Panc1 (cell line): ENCODE measurements around the gene WWOX. TPM values are rescaled to one million over a fixed set of nuclear protein-coding genes. Genes with fewer than 3 reads are reported as not detected.

ENCODE experiments used
- ATAC-seq: fragments of 200-7000 bp; cut with Tn5 transposase; 2 replicates; pipeline ENCODE4 v1.9.1; 2020; ENCODE audit warnings: mild to moderate bottlenecking, moderate library complexity
- BruUV-seq: library from RNA; stranded (reverse); fragments of 400-500 nt; replicated peaks from 2 replicates; lab custom pipeline; 2021; lab: Mats Ljungman, UMichigan
- CTCF ChIA-PET: fragments of 300-600 bp; sonication (Branson Sonifier 250); formaldehyde crosslinking; loops from one replicate; lab custom pipeline; 2022; ENCODE audit warnings: antibody characterized with exemption; lab: Charles Lee
- POLR2A ChIA-PET: fragments of 300-600 bp; sonication (Branson Sonifier 250); formaldehyde crosslinking; loops from one replicate; lab custom pipeline; 2022; ENCODE audit warnings: antibody characterized with exemption; lab: Charles Lee
- DNase-seq: peaks from one replicate; pipeline ENCODE4 v3.0.0-alpha.2; 2010; ENCODE audit warnings: low read depth, low spot score
- H3K27ac ChIP-seq: 2 replicates; pipeline ENCODE4 v1.5.1; 2011; ENCODE audit warnings: mild to moderate bottlenecking, low read length, inconsistent platforms
- H3K27me3 ChIP-seq: fragments of 200-500 bp; sonication (Bioruptor generic); 2 replicates; pipeline ENCODE4 v1.6.0; 2014; ENCODE audit warnings: low read length, inconsistent platforms; ENCODE audit not compliant: control insufficient read depth, insufficient read depth
- H3K36me3 ChIP-seq: fragments of 200-500 bp; sonication (Bioruptor generic); 2 replicates; pipeline ENCODE4 v1.5.1; 2014; ENCODE audit warnings: inconsistent platforms, mild to moderate bottlenecking, low read length, moderate library complexity; ENCODE audit not compliant: control insufficient read depth, insufficient read depth
- H3K4me1 ChIP-seq: 2 replicates; pipeline ENCODE4 v1.5.1; 2011; ENCODE audit warnings: inconsistent platforms, mild to moderate bottlenecking, low read length, moderate library complexity; ENCODE audit not compliant: control insufficient read depth, insufficient read depth
- H3K4me3 ChIP-seq, 2 experiments: 2 replicates each; pipeline ENCODE4 v1.5.1; 2011 to 2012; ENCODE audit warnings: low read depth in 2 of 2, low read length in 2 of 2, mild to moderate bottlenecking in 2 of 2, inconsistent platforms in 1 of 2, moderate library complexity in 1 of 2
- H3K9me3 ChIP-seq: fragments of 200-500 bp; sonication (Bioruptor generic); 2 replicates; pipeline ENCODE4 v1.5.1; 2014; ENCODE audit warnings: low read depth, mild to moderate bottlenecking, inconsistent platforms, low read length, moderate library complexity; ENCODE audit not compliant: control insufficient read depth, insufficient read depth
- POLR2AphosphoS5 ChIP-seq: IDR thresholded peaks from 2 replicates; pipeline ENCODE4 v1.6.1; 2012; ENCODE audit warnings: mild to moderate bottlenecking, low read depth, low read length, moderate library complexity
- SIN3A ChIP-seq: IDR thresholded peaks from 2 replicates; pipeline ENCODE4 v1.6.1; 2012; ENCODE audit warnings: low read depth, mild to moderate bottlenecking, low read length, moderate library complexity, borderline replicate concordance; ENCODE audit not compliant: insufficient read depth
- TCF7L2 ChIP-seq: IDR thresholded peaks from 2 replicates; pipeline ENCODE4 v1.6.1; 2011; ENCODE audit warnings: mild to moderate bottlenecking, low read depth, low read length, inconsistent platforms
- in situ Hi-C: cut with HindIII; loops from 2 replicates; pipeline ENCODE4 v1.10.0; 2016; ENCODE audit warnings: low sequenced_read_pairs, low pct_unique_long_range_greater_than_20kb
- intact Hi-C: fragments of 100-400 bp; cut with micrococcal nuclease; formaldehyde crosslinking; loops from one replicate; pipeline ENCODE4 v1.10.0; 2022; ENCODE audit not compliant: unreplicated experiment
- total RNA-seq: library from RNA; stranded (reverse); gene quantifications from one replicate; pipeline ENCODE4 v1.2.1, GENCODE V29; 2021; ENCODE audit not compliant: unreplicated experiment
- TF ChIP-seq, protein P1 (sequence below), 2 experiments: IDR thresholded peaks; 2 replicates each; pipeline ENCODE4 v1.6.1; 2011 to 2012; ENCODE audit warnings: low read depth in 2 of 2, control low read depth in 1 of 2, low read length in 1 of 2, mild to moderate bottlenecking in 1 of 2, moderate library complexity in 1 of 2; ENCODE audit not compliant: insufficient read depth in 1 of 2
- TF ChIP-seq, protein P2 (sequence below): fragments of 450-650 bp; IDR thresholded peaks from 2 replicates; pipeline ENCODE4 v1.5.1; 2017; ENCODE audit warnings: mild to moderate bottlenecking

WWOX gene
- total RNA-seq, 1 experiment from 2014 or later, result 12.5 TPM

DNA sequence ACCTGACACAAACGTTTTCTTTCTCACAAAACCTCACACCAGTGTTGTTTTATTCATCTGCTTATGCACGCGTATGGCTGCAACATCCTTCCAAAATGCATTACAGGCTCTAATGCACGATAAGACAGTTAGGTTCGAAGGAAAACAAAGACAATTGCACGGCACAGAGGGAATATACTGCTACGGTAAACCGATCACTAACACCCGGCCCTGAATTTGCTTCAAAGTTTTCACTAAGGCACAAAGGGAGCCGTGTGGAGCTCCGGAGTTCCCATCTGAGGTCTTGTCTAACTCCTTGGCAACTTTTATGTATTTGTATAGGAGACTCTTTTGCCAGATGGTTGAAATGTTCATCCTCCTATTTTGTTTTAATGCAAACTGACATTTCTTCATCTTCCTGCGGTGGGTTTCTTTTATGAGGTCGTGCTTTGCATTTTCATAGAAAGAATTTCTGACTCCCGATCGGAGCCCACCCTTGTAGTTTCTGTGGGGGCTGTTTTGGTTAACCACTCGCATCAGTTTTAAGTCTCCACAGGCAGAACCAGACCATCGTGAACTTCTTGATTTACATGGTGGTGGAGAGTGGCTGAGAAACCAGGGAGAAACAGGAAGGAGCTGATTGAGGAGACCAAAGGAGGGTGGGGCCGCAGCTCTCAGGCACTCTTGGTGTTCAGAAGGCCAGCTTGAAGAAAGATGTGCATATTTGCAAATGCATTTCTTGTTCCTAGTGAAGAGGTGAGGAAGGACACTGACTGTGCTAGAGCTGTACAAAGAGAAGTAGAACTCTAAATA lies 984.2 kb downstream of the WWOX start:
- CTCF ChIA-PET, result no interaction called here

DNA sequence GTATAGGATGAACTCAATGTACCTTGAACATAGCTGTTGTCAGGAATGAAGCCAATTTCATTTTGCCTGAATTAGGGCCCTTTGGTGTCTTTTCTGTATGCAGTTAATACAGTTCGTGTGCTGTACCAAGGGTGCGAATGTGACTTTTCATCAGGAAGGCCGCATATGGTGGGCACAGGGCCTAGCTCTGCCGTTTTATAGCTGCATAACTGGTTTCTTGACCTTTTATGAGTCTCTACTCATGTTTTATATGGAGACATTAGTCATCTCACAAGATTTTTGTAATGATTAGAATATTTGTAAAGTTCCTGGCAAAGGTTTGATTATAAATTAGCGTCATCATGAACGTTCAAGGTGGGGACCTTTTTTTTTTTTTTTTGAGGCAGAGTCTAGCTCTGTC lies 989.5 kb downstream of the WWOX start:
- Histone ChIP-seq H3K27ac (no peak overlapping the region), H3K4me3 (no peak overlapping the region), H3K4me1 (no peaks in the 10 kb centered on the region), H3K27me3 (no peaks in the 10 kb centered on the region), H3K9me3 (no peaks in the 10 kb centered on the region), H3K36me3 (no peaks in the 10 kb centered on the region)
- DNase-seq, result no peak
- TF ChIP-seq, protein P1, sequence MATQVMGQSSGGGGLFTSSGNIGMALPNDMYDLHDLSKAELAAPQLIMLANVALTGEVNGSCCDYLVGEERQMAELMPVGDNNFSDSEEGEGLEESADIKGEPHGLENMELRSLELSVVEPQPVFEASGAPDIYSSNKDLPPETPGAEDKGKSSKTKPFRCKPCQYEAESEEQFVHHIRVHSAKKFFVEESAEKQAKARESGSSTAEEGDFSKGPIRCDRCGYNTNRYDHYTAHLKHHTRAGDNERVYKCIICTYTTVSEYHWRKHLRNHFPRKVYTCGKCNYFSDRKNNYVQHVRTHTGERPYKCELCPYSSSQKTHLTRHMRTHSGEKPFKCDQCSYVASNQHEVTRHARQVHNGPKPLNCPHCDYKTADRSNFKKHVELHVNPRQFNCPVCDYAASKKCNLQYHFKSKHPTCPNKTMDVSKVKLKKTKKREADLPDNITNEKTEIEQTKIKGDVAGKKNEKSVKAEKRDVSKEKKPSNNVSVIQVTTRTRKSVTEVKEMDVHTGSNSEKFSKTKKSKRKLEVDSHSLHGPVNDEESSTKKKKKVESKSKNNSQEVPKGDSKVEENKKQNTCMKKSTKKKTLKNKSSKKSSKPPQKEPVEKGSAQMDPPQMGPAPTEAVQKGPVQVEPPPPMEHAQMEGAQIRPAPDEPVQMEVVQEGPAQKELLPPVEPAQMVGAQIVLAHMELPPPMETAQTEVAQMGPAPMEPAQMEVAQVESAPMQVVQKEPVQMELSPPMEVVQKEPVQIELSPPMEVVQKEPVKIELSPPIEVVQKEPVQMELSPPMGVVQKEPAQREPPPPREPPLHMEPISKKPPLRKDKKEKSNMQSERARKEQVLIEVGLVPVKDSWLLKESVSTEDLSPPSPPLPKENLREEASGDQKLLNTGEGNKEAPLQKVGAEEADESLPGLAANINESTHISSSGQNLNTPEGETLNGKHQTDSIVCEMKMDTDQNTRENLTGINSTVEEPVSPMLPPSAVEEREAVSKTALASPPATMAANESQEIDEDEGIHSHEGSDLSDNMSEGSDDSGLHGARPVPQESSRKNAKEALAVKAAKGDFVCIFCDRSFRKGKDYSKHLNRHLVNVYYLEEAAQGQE (IDR thresholded peaks at IDR 0.05; ENCODE audit: insufficient read depth in 1 of 2, low read depth in 2 of 2, low read length in 1 of 2), result no peak
- no peak for TF ChIP-seq TCF7L2
- no peak for TF ChIP-seq SIN3A
- TF ChIP-seq POLR2AphosphoS5, result no peak
- TF ChIP-seq, protein P2, sequence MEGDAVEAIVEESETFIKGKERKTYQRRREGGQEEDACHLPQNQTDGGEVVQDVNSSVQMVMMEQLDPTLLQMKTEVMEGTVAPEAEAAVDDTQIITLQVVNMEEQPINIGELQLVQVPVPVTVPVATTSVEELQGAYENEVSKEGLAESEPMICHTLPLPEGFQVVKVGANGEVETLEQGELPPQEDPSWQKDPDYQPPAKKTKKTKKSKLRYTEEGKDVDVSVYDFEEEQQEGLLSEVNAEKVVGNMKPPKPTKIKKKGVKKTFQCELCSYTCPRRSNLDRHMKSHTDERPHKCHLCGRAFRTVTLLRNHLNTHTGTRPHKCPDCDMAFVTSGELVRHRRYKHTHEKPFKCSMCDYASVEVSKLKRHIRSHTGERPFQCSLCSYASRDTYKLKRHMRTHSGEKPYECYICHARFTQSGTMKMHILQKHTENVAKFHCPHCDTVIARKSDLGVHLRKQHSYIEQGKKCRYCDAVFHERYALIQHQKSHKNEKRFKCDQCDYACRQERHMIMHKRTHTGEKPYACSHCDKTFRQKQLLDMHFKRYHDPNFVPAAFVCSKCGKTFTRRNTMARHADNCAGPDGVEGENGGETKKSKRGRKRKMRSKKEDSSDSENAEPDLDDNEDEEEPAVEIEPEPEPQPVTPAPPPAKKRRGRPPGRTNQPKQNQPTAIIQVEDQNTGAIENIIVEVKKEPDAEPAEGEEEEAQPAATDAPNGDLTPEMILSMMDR, result no peak
- intact Hi-C loops, result no loop called here
- in situ Hi-C loops, result no loop called here
- CTCF ChIA-PET, result interaction anchor here (0.6 kb wide), 1 partner anchor 1084 kb away, joined by 3 read pairs; no protein-coding TSS in a partner anchor
- ATAC-seq, result no peak
- POLR2A ChIA-PET, result no interaction called here
- no TSS peak for BruUV-seq

More for the DNA sequence above, 984.2 kb downstream of the WWOX start:
- no peak overlapping the region for H3K4me3 ChIP-seq
- DNase-seq, result no peak
- intact Hi-C loops, result no loop called here
- in situ Hi-C loops, result no loop called here
- no peaks in the 10 kb centered on the region for H3K9me3 ChIP-seq
- POLR2A ChIA-PET, result no interaction called here
- H3K27me3 ChIP-seq, result no peaks in the 10 kb centered on the region; the same call in 1 of the 2 replicates
- BruUV-seq, result no TSS peak
- H3K36me3 ChIP-seq, result no peaks in the 10 kb centered on the region
- no peaks in the 10 kb centered on the region for H3K4me1 ChIP-seq
- TF ChIP-seq, protein P1 (IDR thresholded peaks at IDR 0.05; ENCODE audit: insufficient read depth in 1 of 2, low read depth in 2 of 2, low read length in 1 of 2), result no peak
- TF ChIP-seq SIN3A (no peak), POLR2AphosphoS5 (no peak), TCF7L2 (no peak)
- TF ChIP-seq, protein P2, result no peak
- no peak overlapping the region for H3K27ac ChIP-seq
- no peak for ATAC-seq
